ENCODE results near the gene AKR1A1.

GRCh38 chr1:45541193-45541592, 9.4 kb upstream of the AKR1A1 start:
- TF ChIP-seq CTCF (IDR thresholded peaks at IDR 0.05; ENCODE audit: insufficient read depth, low read length) (no peak), POLR2AphosphoS5 (IDR thresholded peaks at IDR 0.05; ENCODE audit: low read depth) (no peak), SPI1 (IDR thresholded peaks at IDR 0.05; ENCODE audit: borderline replicate concordance, low read depth) (no peak)
